ENCODE data around the gene NEB. TPM values are rescaled to one million over a fixed set of nuclear protein-coding genes. Genes with fewer than 3 reads are reported as not detected.

The NEB gene
- total and polyA plus RNA-seq, 2 of the 4 experiments (the other 2 are of a cell fraction) = under 0.01 TPM; not detected in 1

DNA sequence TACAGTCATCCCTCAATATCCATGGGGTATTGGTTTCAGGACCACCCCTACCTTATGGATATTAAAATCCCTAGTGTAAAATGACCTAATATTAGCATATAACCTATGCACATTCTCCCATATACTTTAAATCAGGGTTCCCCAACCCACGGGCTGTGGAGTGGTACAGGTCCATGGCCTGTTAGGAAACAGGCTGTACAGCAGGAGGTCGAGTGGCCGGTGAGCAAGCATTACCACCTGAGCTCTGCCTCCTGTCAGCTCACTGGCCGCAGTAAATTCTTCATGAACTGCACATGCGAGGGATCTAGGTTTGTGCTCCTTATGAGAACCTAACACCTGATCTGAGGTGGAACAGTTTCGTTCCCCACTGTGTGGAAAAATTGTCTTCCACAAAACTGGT, 250.7 kb downstream of the NEB start:
- dilution Hi-C loops (cut with HindIII; ENCODE audit: low sequenced_read_pairs, unreplicated experiment) (no loop called here), intact Hi-C loops (cut with micrococcal nuclease) (no loop called here), in situ Hi-C loops (cut with MboI; ENCODE audit: low sequenced_read_pairs) (no loop called here)
- no peak overlapping the region for H3K14ac ChIP-seq (replicated peaks; ENCODE audit: low read depth, low read length)
- no peak overlapping the region for H3K4me3 ChIP-seq (ENCODE audit: insufficient read depth, low read depth, low read length)
- WGBS, 2 experiments (ENCODE audit: extremely low coverage in 2 of 2, insufficient read length in 1 of 2) = 100% methylated on average over 4 of the region's 6 CpGs; no CpG with 5 or more reads in 1 of the 2 experiments
- no peak overlapping the region for H3K56ac ChIP-seq (ENCODE audit: extremely low read depth, insufficient read depth, low read length)
- no peak overlapping the region for H2AFZ ChIP-seq (replicated peaks; ENCODE audit: low read length, poor library complexity)
- H3K9me3 ChIP-seq (ENCODE audit: control insufficient read depth, insufficient read depth, low read length) = no peaks in the 10 kb centered on the region
- H3K4me1 ChIP-seq (ENCODE audit: control insufficient read depth, insufficient read depth, low read length) = no peaks in the 10 kb centered on the region
- H4K91ac ChIP-seq (ENCODE audit: insufficient read depth, low read depth, low read length) = no peak overlapping the region
- H3K27me3 ChIP-seq (ENCODE audit: control insufficient read depth, insufficient read depth, low read length) = no peaks in the 10 kb centered on the region
- H3K9me1 ChIP-seq (ENCODE audit: insufficient read depth, low read length) = no peaks in the 10 kb centered on the region
- ChIA-PET POLR2A (ENCODE audit: unreplicated experiment) (no interaction called here), CTCF (no interaction called here)
- DNase-seq (no peak), ATAC-seq (ENCODE audit: low read depth) (no peak)
- no peak overlapping the region for H2AK5ac ChIP-seq (ENCODE audit: low read depth, low read length)
- H3K23ac ChIP-seq (ENCODE audit: low read depth, low read length) = no peak overlapping the region
- peaks cover 0 to 4% of the 10 kb centered on the region in 2 experiments; a peak in 2 of 4 replicates for H3K79me1 ChIP-seq (ENCODE audit: low read depth in 1 of 2, low read length in 2 of 2)
- peaks cover 7% of the 10 kb centered on the region; the same call in 1 of the 2 replicates for H3K36me3 ChIP-seq (ENCODE audit: control insufficient read depth, insufficient read depth, low read length)
- H3K27ac ChIP-seq (ENCODE audit: insufficient read depth, low read length) = no peak overlapping the region
- H4K8ac ChIP-seq (ENCODE audit: low read depth in 2 of 2, low read length in 2 of 2) = no peak overlapping the region
- H4K5ac ChIP-seq (ENCODE audit: low read depth, low read length) = no peak overlapping the region
- H3K18ac ChIP-seq (ENCODE audit: low read depth, low read length) = no peak overlapping the region
- BruUV-seq (replicated peaks) = no TSS peak
- no peak overlapping the region for H2BK15ac ChIP-seq (ENCODE audit: low read depth, low read length)
- no peak overlapping the region for H3K4ac ChIP-seq (ENCODE audit: low read depth, low read length)
- TF ChIP-seq, protein P1, sequence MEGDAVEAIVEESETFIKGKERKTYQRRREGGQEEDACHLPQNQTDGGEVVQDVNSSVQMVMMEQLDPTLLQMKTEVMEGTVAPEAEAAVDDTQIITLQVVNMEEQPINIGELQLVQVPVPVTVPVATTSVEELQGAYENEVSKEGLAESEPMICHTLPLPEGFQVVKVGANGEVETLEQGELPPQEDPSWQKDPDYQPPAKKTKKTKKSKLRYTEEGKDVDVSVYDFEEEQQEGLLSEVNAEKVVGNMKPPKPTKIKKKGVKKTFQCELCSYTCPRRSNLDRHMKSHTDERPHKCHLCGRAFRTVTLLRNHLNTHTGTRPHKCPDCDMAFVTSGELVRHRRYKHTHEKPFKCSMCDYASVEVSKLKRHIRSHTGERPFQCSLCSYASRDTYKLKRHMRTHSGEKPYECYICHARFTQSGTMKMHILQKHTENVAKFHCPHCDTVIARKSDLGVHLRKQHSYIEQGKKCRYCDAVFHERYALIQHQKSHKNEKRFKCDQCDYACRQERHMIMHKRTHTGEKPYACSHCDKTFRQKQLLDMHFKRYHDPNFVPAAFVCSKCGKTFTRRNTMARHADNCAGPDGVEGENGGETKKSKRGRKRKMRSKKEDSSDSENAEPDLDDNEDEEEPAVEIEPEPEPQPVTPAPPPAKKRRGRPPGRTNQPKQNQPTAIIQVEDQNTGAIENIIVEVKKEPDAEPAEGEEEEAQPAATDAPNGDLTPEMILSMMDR (conservative IDR thresholded peaks at IDR 0.05; ENCODE audit: low read depth, low read length) = no peak
- TF ChIP-seq MXI1 (IDR thresholded peaks at IDR 0.05; ENCODE audit: borderline replicate concordance, low read depth, low read length) (no peak), CEBPB (IDR thresholded peaks at IDR 0.05; ENCODE audit: low read depth, low read length) (no peak)
- H2BK120ac ChIP-seq (ENCODE audit: low read depth, low read length) = no peak overlapping the region
- no peak overlapping the region for H3K9ac ChIP-seq (ENCODE audit: low read depth, low read length)
- H2AK9ac ChIP-seq (replicated peaks; ENCODE audit: low read depth, low read length, poor library complexity) = no peak overlapping the region
- no peak overlapping the region for H2BK5ac ChIP-seq (ENCODE audit: low read depth, low read length, poor library complexity, severe bottlenecking)
- no peak overlapping the region for H2BK20ac ChIP-seq (ENCODE audit: low read depth, low read length)
- H3K4me2 ChIP-seq (ENCODE audit: low read depth, low read length) = no peak overlapping the region
- H4K20me1 ChIP-seq (ENCODE audit: insufficient read depth, low read length) = no peaks in the 10 kb centered on the region; the same call in 1 of the 2 replicates

All from IMR-90 (cell line).